Measurements from ENCODE around the gene ZNF444.
"Not testable (repeated sequence)": the region's sequence is repeated elsewhere in the genome, so short reads cannot be mapped to it uniquely, and the experiment has no call there.

Gene ZNF444

DNA sequence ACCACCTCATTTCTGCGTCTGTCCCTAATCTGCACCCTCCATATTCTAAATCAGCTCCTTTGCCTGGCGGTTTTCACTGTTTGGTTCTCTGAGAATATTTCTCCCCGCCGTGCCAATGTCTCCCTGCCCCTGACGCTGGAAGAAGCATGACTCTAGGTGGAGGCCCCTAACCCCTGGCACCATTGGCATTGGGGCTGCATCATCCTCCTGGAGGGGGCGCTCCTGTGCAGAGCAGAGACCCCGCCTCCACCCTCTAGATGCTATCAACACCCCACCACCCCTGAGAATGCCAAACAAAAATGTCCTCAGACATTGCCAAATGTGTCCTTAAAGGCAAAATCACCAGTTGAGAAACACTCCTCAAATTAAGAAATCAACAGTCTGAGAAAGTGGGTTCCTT is 50.0 kb downstream of the ZNF444 start:
- DNase-seq = no peak

- no peak for DNase-seq
These were observed 50.6 kb downstream of the ZNF444 start for GRCh38 chr19:56191711-56192110.

DNA sequence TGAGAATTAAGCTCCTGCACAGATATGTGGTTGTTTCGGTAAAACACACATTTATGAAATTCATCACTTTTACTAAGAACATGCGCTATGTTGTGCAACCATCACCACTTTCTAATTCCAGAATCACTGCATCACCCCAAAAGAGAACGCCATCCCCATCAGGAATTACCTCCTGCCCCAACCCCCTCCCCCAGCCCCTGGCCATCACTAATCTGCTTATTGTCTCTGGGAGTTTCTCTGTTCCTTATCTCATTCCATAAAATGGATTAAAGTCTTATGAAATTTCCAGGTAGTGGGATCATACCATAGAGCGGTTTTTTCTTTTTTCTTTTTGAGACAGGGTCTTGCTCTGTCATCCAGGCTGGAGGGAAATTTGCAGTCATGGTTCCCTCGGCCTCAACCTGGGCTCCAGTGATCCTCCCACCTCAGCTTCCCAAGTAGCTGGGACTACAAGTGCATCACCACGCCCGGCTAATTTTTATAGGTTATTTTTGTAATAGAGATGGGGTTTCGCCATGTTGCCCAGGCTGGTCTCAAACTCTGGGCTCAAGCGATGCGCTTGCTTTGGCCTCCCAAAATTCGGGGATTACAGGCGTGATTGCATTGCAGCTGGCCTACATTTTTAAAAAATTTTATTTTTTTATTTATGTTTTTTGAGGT is 53.0 kb downstream of the ZNF444 start:
- DNase-seq = no peak

DNA sequence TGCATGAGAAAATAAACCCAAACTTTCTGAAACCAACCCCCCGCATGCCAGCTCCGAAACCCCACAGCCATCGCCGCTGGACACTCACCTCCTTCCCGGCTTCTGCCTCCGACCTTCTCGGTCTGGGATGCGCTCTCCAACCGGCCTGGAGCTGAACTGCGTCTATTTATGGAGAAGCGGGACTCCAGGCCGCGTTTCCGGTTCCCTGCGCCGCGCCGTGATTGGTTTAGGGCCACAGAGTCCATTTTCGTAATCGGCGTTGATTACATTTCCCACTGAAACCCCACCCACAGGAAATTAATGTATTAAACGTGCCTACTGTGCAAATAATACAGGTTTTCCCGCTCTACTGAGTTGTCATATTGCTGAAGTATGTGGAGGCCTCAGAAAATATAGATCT is 56.6 kb downstream of the ZNF444 start, which contains the start of gene ZSCAN5B:
Gene ZSCAN5B, minus strand, starts transcription at position 138 of the 400 bp plus-strand sequence. CDS start 4,731 bp downstream, outside the sequence.
- not testable (repeated sequence) for DNase-seq

GRCh38 chr19:56199687-56200086 is 58.6 kb downstream of the ZNF444 start:
- no peak for DNase-seq

DNA sequence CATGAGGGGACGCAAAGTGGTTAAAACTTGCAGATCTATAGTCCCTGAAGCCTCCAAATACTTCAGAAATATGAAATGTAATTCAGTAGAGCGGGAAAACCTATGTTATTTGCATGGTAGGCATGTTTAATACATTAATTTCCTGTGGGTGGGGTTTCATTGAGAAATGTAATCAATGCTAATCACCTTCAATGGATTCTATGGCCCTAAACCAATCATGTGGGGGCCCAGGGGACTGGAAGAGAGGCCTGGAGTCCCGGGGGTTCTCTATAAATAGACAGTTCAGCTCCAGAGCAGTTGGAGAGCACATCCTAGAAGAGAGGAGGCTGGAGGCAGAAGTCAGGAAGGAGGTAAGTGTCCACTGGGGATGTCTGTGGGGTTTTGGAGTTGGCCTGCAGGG is 60.9 kb downstream of the ZNF444 start, which contains the start of gene ZSCAN5C:
Gene ZSCAN5C, plus strand, starts transcription at position 301 of the 400 bp plus-strand sequence. CDS start 3,641 bp downstream, outside the sequence.
- DNase-seq = no peak

- DNase-seq = not testable (repeated sequence)
These were observed 66.5 kb downstream of the ZNF444 start for GRCh38 chr19:56207581-56207980.

DNA sequence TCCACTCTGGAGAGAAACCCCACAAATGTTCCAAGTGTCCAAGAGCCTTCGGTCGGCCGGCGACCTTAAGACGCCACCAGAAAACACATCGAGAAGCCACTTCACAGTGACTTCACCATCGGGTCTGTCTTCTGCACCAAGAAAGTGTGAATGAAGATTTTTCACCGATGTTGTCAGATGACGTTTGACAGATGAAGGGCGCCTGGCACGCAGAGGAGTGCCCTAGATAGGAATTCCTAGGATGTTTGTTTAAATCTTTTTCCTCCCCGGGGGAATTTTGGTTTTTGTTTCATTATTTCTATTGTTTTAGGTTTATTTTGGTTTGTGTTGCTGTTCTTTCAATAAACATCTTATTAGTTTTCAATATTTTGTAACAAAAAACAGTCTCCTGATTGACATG is 68.0 kb downstream of the ZNF444 start:
- DNase-seq = no peak

- DNase-seq = not testable (repeated sequence)
These were observed 68.9 kb downstream of the ZNF444 start for GRCh38 chr19:56210036-56210435.

Measured in NCI-H510A treated with DMSO at 0.1 percent for 48 hours (cell line).